ENCODE results near the gene MYO5C. TPM values are rescaled to one million over a fixed set of nuclear protein-coding genes. Genes with fewer than 3 reads are reported as not detected.

MYO5C gene
- total RNA-seq, 1 experiment from 2014 or later = 2.0 TPM

DNA sequence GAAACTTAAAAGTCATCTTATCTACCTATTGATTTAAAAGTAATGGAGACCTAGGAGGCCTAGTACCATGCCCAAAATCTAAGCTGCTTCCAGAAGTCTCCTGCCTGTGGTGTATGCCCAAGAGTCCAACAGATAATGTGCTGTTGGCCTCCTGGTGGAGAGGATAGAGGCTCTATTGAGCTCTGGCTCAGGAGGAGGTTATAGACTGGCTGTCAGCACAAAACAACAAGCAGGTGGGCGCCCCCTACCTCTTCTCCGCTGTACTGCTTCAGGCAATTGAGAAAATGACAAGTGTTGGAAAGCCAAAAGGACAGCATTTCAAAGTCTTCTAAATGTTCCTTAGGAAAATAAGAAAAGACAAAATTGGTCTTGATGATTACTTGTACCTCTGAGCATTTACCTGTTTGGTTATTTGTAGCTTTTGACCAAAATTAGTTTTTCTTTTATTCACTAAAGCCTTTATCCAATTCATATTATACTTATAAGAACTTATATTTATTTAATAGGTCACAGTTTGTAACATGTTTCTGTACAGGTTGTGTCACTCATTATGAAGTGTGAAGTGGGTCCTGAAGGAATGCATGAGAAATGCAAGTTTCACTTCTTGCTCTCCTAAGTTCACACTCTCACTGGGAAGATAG, 87.2 kb downstream of the MYO5C start:
- peak; percentile 79 for DNase-seq (ENCODE audit: low read depth)

DNA sequence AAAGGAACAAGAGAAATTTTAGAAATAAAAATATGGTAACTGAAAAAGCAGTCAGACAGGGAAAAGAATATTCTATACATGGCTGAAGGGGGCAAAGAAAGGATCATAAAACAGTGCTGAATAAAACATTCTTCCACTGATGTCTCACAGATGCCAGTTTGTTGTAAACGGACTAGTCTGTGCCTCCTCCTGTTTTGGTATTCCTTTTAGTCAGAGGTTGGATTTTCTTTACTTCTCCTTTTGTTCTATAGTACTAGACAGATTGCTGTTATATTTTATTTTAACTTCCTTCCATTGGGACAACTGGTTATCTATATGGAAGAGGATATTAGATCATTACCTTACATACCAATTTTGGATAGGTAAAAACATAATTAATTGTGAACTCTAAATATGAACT, 88.4 kb downstream of the MYO5C start:
- DNase-seq (ENCODE audit: low read depth) = no peak

DNA sequence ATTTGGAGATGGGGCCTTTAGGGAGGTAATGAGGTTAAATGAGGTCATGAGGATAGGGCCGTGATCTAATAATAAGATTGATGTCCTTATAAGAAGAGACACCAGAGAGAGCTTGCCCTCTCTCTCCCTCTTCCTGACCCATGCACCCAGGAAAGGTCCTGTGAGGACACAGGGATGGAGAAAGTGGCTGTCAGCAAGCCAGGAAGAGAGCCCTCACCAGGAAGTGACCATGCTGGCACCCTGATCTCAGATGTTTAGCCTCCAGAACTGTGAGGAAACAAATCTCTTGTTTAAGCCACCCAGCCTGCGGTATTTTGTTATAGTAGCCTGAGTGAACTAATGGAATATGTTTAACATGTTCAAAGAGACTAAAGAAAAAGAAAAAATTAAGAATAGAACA, 89.2 kb downstream of the MYO5C start:
- DNase-seq (ENCODE audit: low read depth) = no peak

DNA sequence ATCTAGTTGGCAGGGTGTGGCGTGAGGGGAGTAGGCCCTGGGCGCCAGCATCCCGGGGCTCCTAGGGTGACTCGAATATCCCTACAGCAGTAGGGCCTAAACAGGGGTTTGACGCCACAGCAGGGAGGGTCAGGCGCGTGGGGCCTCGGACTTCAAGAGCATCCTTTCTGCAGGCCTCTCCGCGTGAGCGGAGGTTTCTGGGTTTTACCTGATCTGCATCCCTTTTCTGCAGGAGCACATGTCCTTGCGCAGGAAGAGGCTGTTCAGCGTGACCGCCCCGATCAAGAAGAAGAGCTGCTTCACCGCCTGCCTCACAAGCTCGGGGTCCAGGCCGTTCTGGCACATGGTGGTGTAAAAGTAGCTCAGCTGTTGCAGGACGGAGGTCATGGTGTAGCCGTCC, 90.9 kb downstream of the MYO5C start:
- no peak for DNase-seq (ENCODE audit: low read depth)

DNA sequence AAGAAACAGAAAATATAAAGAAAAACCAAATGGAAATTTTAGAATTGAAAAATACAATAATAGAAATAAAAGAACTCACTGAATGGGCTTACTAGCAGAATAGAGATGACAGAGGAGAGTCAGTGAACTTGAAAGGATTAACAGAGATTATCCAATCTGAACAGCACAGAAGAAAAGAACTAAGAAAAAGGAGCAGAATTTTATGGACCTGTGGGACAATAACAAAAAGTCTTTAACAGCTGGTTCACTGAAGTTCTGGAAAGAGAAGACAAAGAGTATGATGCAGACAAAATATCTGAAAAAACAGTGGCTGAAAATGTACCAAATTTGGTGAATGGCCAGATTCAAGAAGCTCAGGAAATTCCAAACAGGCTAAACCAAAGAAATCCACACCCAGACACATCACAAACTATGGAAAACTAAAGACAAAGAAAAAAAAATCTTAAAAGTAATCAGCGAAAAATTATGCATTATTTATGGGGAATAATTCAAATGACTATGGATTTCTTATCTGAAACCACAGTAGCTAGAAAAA, 94.7 kb downstream of the MYO5C start:
- no peak for DNase-seq (ENCODE audit: low read depth)

DNA sequence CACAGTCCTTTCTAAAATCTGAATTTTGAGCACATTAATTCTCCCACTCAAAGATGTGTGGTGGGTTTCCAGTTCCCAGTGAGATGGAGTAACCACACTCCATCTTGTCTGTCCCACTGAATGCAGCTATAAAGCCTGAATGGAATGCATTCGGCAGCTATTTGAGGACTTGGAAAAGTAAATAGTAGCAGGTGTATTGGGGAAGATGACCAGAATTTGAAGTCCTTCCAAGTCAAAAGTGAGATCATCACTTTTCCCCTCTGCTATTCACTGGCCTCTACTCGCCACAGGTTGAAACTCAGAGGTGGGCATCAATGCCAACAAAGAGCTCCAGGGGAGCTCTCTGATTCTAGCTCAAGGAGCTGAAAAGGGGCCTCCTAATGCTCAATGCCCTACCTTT, 96.3 kb downstream of the MYO5C start:
- DNase-seq (ENCODE audit: low read depth) = no peak

DNA sequence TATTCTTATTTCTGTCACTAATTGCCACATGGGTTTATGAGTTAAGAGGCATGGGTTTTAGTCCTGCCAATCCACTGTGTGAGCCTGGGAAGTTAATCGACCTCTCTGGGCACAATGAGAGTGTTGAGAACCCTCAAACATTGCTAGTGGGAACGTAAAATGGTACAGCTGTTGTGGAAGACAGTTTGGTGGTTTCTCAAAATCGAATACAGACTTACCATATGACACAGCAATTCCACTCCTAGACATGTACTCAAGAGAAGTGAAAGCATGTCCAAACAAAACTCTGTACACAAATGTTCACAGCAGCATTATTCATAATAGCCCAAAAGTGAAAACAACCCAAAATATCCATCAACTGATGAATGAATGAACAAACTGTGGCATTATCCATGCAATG, 98.7 kb downstream of the MYO5C start:
- no peak for DNase-seq (ENCODE audit: low read depth)

DNA sequence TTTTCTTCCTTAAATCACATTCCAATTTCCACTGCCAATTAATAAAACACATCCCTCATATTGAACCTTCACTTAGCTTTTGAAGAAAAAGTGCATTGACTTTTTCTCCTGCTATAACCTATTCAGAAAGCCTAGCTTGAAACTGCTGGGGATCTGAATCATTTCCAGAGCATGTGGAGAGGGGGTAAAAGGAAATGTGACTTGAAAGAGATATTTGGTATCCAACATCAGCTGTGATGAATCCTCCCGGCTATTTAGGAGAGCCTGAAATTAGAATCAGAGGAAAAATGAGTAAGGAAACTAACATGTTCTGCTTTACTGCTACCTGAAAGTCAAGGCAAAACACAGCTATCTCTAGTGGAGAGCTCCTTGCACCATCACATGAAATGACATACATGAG, 101.8 kb downstream of the MYO5C start:
- DNase-seq (ENCODE audit: low read depth) = peak; percentile 22

DNA sequence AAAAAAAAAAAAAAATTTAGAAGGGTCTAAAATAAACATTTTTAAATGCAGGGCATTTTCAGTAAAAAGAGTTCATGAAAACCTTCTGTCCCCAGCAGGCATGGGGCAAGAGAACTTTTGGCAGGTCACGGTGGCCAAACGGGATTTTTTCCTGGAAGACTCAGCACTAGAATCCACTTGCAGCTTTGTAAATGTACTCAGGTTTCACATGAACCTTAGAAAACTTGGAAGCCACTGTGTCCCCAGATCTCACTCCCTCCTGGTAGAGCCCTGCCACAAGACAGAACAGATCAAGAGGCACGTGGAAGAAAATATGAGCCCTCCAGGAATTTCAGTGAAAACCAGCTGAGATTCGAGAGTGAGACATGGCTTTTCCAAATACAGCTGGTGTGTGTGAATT, 102.3 kb downstream of the MYO5C start:
- DNase-seq (ENCODE audit: low read depth) = peak; percentile 17

DNA sequence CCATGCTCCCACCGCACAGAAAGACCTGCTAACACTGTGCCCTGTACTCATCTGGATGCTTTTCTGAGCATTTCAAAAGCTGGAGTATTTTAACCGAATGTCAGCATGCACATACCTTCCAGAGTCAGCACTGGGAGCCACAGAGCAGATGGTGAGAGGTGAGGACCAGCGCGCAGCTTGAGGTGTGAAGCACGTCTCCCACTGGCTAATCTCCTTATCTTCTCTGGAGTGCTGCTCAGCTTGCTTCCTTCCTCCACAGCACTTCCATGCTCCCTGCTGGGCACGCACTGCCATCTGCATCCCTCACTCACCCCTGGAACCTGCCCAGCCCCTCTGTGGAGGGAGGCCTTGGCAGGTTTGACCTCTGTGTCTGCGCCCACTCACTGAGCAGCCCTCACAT, 104.4 kb downstream of the MYO5C start, which contains the start of gene GNB5:
Gene GNB5, minus strand, starts transcription at position 186 of the 400 bp plus-strand sequence. CDS start 6,716 bp downstream, outside the sequence.
- no peak for DNase-seq (ENCODE audit: low read depth)

DNA sequence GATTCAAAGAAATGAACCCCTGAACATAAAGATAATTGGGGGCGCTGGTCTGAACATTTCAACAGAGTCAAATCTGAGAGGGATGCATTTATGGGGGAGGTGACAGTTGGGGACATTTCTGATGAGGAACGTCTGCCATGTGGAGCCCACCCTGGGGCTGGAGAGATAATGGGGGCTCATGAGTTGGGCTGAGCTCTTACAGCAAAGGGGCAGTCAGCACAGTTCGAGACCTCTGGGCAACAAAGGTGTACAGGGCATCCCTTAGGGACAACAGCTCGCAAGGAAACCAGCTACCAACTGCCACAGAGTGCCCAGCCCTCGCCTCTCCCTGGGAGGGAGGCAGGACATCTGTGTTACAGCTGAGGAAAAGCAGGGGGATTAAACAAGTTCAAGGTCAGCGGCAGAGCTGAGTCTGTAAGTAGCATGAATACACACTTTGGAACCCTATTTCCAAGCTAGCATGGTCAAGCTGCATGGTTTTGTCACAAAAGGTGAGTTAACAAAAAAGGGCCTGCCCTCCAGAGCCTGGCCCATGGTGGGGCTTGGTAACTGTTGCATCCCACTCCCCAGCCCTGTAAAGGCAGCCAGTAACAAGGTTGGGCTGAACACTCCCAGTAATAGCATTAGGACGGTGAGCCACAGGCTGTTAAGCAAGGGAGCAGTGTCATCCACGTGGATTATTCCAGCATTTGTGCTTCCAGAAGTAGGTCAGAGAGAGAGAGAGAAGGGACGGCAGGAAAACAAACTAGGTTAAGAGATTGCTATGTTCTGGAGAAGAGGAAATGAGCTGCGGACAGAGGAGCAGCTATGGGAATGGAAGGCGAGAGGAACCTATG, 108.7 kb downstream of the MYO5C start:
- no peak for DNase-seq (ENCODE audit: low read depth)

DNA sequence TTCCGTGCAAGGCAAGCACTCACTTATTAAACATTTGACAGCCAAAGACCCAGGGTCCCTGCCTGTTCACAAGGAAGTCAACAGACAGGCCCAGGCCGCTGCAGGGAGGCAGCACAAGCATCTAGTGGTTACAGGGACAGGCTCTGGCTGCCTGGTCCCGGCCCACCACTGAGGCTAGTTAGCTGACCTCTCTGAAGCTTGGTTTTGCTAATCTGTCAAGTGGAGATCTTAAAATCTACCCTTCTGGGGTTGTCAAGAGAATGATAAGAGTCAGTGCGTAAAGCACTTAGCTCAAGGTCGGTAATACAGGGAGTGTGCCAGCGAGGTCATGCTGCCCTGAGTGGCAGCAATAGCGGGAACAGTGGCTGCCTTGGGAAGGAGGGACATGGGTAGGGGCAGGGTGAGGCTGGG, 110.4 kb downstream of the MYO5C start:
- DNase-seq (ENCODE audit: low read depth) = no peak

DNA sequence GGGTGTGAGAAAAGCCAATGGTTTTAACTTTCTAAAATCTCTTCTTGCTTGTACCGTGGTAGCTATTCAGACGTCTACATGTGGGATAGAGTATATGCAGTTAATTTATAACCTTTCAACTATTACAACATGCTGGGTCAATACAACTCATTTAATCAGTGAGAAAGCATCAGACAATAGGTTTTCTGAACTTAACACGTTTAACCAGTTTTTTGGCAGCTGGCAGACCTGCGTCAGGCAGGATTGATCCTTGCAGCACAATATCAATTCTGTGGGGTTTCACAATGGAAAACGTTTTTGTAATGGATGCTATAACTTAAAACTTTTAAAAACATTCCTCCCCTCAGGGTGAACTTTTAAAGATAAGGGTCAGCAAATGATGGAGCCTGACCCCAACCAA, 110.9 kb downstream of the MYO5C start:
- DNase-seq (ENCODE audit: low read depth) = no peak

DNA sequence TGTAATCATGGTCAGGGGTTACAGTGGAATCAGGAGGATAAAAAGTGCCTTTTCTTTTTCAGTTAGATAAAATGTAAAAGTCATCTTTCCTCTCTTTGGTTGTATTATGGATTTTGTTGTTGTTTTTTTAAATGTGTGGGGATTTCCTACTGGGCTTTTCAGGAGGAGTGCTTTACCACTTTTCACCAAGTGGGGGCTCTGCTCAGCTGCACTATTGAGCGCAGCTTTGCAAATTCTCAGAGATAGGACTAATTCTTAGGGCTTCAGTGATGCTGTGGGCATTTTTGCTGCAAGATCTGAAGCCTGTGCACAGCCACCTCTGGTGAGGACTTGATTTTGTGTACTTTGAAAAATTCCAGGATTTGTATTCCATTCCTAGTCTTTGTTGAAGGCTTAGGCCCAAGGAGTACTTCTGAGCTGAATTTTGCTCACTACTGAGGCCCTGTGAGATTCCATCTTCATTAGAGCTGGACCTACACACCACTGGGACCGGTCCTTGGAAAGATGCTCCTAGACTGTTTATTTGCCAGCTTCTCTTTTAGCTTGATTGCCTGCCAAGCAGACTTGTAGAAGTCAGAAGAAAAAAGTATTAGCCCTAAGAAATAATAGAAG, 111.9 kb downstream of the MYO5C start:
- peak; percentile 30 for DNase-seq (ENCODE audit: low read depth)

DNA sequence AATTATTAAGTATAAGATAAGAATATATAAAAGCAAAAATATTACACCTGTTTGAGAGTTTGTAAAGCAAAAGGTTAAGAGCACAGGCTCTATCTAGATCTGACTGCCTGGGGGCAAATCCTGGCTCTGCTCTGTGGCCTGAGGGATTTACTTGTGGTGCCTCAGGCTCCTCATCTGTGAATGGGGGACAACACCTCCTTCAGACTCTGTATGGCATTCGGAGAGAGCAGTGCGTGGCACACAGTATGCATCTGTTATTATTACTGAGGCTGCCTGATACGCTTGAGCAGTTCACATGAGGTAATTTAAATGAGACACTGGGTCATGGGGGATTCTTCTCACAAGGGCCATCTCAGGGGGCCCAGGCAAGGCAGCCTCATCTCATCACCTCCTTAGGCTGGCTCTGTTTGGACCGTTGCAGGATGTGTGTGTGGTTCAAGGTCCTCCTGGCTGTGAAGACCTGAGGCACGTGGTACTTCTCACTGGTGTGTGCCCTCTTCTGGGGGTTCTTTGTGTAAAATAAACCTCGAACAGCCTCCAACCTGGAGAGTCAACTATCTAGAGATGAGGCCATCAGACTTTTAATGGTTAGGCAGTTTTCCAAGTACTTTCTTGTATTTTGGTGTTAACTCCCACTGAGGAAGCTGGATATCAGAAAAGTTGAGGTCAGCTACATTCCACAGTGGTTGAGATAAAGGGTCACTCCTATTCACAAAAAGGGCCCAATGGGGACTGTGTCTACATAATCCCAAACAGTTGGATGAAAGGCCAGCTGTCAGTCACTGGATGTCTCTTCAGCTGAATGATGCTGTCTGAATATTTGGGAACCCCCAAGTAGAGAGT, 113.4 kb downstream of the MYO5C start:
- no peak for DNase-seq (ENCODE audit: low read depth)

DNA sequence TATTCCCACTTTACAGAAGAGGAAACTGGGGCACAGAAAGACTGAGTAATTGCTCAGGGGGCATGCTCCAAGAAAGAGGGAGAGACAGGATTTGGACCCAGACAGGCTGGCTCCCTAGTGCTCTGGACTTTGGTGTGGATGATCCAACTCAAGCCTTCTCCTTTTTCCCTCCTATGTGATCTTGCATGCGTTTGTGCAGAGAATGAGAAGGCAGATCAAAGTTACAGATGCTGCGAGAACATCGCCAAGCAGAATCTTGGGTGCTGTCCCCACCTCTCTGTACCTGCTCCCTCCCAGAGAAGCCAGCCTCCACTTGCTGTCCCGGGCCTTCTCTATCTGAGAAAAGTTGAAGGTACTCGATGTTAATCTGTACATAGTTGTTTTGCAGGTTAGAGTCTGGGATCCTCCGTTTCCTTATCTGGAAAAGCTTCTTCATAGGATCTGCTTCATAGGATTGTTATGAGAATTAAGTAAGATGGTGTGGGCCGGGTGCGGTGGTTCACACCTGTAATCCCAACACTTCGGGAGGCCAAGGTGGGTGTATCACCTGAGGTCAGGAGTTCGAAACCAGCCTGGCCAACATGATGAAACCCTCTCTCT, 114.7 kb downstream of the MYO5C start:
- DNase-seq (ENCODE audit: low read depth) = no peak

DNA sequence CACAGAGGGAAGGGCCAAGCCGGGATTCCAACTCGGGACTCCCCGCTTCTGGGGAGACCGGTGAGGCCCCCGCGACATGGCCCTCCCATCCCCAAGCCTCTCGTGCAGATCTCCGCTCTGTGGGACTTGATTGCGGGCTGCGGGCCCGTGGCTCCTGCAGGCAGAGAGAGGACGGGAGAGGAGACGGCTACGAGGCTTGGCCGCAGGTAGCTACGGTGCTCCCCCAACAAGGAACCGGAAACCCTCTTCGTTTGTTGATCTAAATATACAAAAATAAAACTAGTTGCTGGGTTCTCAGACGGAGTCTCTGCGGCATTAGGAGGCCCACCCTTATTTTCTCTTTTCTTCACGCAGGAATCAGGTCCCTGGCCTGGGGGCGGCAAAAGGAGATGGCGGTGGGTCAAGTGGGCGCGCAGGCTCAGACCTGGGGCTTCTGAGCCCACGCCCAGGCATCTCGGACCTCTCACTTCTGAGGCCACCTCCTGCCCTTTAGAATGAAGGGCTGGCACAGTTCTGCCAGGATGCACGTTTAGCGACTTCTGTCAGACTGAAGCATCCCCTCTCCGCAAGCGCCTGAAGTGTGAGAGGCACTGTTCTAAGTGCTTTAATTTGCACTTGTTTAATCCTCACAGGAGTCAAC, 115.3 kb downstream of the MYO5C start:
- no peak for DNase-seq (ENCODE audit: low read depth)

DNA sequence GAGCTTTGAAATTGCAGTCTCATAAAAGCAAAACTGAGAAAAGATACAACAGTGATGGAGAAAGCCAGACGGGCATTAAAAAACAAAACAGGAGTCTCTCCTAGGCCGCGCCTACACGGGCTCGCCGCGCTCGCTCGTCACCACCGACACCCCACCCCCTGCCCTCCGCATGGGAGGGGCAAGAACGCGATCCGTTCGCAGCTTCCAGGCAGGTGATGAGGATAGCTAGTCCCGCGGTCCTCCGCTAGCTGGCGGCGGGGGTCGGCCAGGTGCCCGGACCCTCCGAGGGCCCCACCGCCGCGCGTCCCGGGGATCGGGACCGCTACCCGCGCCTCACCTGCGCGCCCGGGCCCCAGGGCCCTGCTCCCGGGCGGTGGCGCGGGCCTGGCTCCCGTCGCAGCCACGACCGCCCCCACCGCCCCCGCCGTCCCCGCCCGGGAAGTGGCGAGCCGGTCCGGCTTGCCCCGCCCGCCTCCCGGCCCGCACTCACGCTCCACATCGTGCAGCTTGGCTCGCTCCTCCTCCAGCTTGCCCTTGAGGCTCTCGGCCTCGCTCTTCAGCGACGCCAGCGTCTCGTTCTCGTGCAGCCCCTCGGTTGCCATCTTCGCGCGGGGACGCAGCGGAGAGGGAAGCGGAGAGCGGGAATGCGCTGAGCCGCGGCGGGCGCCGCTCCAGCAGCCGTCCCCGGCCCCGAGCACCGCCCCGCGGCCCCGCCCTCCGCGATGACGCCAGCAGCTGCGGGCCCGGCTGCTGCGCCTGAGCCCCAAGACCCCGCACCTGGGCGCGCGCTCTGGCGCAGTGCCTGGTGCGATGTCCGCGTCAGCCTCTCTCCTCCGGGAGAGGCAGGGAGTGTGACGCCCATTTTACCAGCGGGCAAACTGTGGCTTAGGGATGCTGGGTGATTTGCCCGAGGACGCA, 116.1 kb downstream of the MYO5C start:
- peak; percentile 70 for DNase-seq (ENCODE audit: low read depth)

DNA sequence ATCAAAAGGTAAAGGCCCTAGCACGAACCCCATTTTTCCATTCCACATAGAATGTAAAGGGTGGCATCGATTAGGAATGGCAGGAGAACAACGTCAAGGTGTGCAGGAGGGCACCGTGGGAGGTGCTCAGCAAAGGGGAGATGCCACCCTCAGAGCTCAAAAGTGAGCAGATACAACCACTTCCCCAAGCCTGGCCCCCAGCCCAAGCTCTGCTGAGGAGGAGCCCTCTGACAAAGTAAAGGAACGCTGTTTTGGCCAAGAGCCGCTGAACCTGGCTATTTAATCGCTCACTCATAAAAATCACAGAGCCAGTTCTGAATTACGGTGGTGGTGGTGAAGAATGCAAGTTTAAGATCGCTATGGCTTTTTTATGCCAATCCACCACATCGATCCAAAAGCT, 116.8 kb downstream of the MYO5C start:
- no peak for DNase-seq (ENCODE audit: low read depth)

Data from LHCN-M2 (cell line).